Fibroblast of the aortic adventitia (primary cell): ENCODE data around the gene NOLC1. TPM values are rescaled to one million over a fixed set of nuclear protein-coding genes. Genes with fewer than 3 reads are reported as not detected.

Experiments
- DNase-seq: peaks from one replicate; pipeline ENCODE4 v3.0.0-alpha.2; 2010; ENCODE audit warnings: low read depth
- H3K4me3 ChIP-seq: 2 replicates; pipeline ENCODE4 v1.5.1; 2011; ENCODE audit warnings: low read depth, mild to moderate bottlenecking, control low read depth, low read length, moderate library complexity
- CTCF ChIP-seq: IDR thresholded peaks from 2 replicates; pipeline ENCODE4 v1.5.1; 2011; ENCODE audit warnings: mild to moderate bottlenecking, low read length, control low read depth, inconsistent platforms; ENCODE audit not compliant: insufficient read depth
- total RNA-seq: library from RNA; depleted of rRNA; stranded (reverse); fragments of >200 nt; gene quantifications from 2 replicates; pipeline ENCODE4 v1.2.3, GENCODE V29; 2012; ENCODE audit warnings: low replicate concordance

Gene NOLC1
- 37.2 and 45.3 TPM in 2 replicates for total RNA-seq

GRCh38 chr10:102151774-102152544 is at the start of gene NOLC1:
NOLC1 (plus strand) TSS chr10:102152389; CDS start chr10:102152411, 22 bp downstream.
- peak within 1 kb of the TSS; percentile 99 for H3K4me3 ChIP-seq
- TF ChIP-seq CTCF = no peak

GRCh38 chr10:102102421-102102820 is 49.8 kb upstream of the NOLC1 start:
- no peak for TF ChIP-seq CTCF
- no peak for DNase-seq

More at GRCh38 chr10:102151774-102152544, at the start of gene NOLC1:
- DNase-seq = peak; percentile 99

GRCh38 chr10:102106998-102107397 is 45.2 kb upstream of the NOLC1 start:
- no peak for DNase-seq

More at GRCh38 chr10:102102421-102102820, 49.8 kb upstream of the NOLC1 start:
- H3K4me3 ChIP-seq = no peak overlapping the region

GRCh38 chr10:102109166-102110116 is 42.7 kb upstream of the NOLC1 start:
- H3K4me3 ChIP-seq = no peak overlapping the region
- no peak for DNase-seq
- no peak for TF ChIP-seq CTCF

More at GRCh38 chr10:102106998-102107397, 45.2 kb upstream of the NOLC1 start:
- H3K4me3 ChIP-seq = no peak overlapping the region
- no peak for TF ChIP-seq CTCF

- H3K4me3 ChIP-seq = no peak overlapping the region
- DNase-seq = no peak
- TF ChIP-seq CTCF = no peak
Observed at GRCh38 chr10:102111276-102111675, 40.9 kb upstream of the NOLC1 start.

- no peak for DNase-seq
- peak; percentile 30 for TF ChIP-seq CTCF
- peak overlapping the region; percentile 82 for H3K4me3 ChIP-seq
Observed at GRCh38 chr10:102112210-102112817, 39.9 kb upstream of the NOLC1 start.
